ENCODE data around the gene SELENOF. TPM values are rescaled to one million over a fixed set of nuclear protein-coding genes. Genes with fewer than 3 reads are reported as not detected.

Gene SELENOF
- total RNA-seq, 2 experiments from 2014 or later, result 93.0 to 214 TPM

DNA sequence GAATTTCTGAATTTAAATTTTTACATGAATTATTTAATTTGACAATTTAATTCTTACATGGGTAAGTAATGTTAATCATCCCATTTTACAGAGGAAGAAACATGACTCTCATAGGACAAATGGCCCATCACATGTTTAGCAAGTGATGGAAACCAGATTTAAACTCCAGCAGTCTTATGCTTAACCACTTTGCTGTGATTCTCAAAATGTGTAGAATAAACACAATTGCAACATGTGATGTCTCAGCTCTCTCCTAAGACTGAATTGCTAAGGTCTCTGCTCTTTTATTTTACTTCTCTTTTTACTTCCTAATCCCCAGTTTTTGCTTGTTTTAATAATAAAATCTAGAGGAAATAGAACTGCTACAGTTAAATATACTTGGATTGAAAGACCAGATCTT lies 43.3 kb upstream of the SELENOF start:
- CTCF ChIA-PET (ENCODE audit: unreplicated experiment), result no interaction called here

DNA sequence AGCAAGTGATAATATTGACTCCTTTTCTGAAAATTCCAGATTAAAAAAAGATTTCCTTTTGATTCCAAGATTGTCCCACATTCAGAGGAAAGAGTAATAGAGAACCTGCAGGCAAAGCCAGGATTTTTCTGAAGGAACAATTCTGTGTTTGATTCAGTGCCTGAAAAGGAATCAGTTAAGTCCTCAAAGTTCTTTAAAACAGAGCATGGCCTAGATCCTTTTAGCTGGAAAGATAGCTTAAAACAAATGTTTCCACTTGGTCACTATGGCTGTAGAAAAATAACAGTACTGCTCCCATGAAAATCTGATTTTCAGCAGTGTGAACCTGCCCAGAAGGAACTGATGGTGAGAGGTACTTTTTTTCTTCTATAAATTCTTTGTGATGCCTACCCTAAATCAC lies 42.3 kb upstream of the SELENOF start:
- no peak overlapping the region for H2AFZ ChIP-seq (ENCODE audit: low read length)
- H3K9me3 ChIP-seq (ENCODE audit: low read length), result peaks cover 15% of the 10 kb centered on the region; the same call in 1 of the 2 replicates
- ChIA-PET POLR2A (interaction anchor here (0.7 to 1.6 kb wide), 7 partner anchors 10 to 127 kb away, joined by 3 to 5 read pairs (median 3); partner anchors contain the start of gene HS2ST1), CTCF (ENCODE audit: unreplicated experiment) (no interaction called here)
- H3K4me1 ChIP-seq (ENCODE audit: insufficient read depth, low read length, poor library complexity, severe bottlenecking), result peaks cover 23% of the 10 kb centered on the region
- no peak for DNase-seq (ENCODE audit: low spot score)
- no peaks in the 10 kb centered on the region for H3K9me2 ChIP-seq (ENCODE audit: insufficient read depth, low read length)
- peaks cover 99% of the 10 kb centered on the region for H3K79me2 ChIP-seq (ENCODE audit: insufficient read depth, low read depth, low read length)
- H3K4me2 ChIP-seq (ENCODE audit: low read length), result no peak overlapping the region
- no peak overlapping the region for H3K4me3 ChIP-seq (ENCODE audit: low read depth, low read length, poor library complexity, severe bottlenecking)
- TF ChIP-seq EZH2phosphoT487 (IDR thresholded peaks at IDR 0.05; ENCODE audit: borderline replicate concordance, low read depth, low read length), result no peak
- TF ChIP-seq, protein P1, sequence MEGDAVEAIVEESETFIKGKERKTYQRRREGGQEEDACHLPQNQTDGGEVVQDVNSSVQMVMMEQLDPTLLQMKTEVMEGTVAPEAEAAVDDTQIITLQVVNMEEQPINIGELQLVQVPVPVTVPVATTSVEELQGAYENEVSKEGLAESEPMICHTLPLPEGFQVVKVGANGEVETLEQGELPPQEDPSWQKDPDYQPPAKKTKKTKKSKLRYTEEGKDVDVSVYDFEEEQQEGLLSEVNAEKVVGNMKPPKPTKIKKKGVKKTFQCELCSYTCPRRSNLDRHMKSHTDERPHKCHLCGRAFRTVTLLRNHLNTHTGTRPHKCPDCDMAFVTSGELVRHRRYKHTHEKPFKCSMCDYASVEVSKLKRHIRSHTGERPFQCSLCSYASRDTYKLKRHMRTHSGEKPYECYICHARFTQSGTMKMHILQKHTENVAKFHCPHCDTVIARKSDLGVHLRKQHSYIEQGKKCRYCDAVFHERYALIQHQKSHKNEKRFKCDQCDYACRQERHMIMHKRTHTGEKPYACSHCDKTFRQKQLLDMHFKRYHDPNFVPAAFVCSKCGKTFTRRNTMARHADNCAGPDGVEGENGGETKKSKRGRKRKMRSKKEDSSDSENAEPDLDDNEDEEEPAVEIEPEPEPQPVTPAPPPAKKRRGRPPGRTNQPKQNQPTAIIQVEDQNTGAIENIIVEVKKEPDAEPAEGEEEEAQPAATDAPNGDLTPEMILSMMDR (conservative IDR thresholded peaks at IDR 0.05; ENCODE audit: low read length), result no peak
- H3K27ac ChIP-seq (ENCODE audit: low read depth, low read length, poor library complexity, severe bottlenecking), result no peak overlapping the region
- intact Hi-C loops (cut with micrococcal nuclease; ENCODE audit: unreplicated experiment), result no loop called here
- peaks cover 5% of the 10 kb centered on the region; the same call in 1 of the 2 replicates for H4K20me1 ChIP-seq (ENCODE audit: insufficient read depth, low read length)
- H3K36me3 ChIP-seq (ENCODE audit: insufficient read depth, low read length), result peaks cover 49% of the 10 kb centered on the region
- no TSS peak for BruUV-seq (replicated peaks)

More for the DNA sequence above, 43.3 kb upstream of the SELENOF start:
- no peaks in the 10 kb centered on the region for H3K9me2 ChIP-seq (ENCODE audit: insufficient read depth, low read length)
- H4K20me1 ChIP-seq (ENCODE audit: insufficient read depth, low read length), result 0 out of 2 replicates have a peak, but pooled peaks cover 5% of the 10 kb centered on the region
- peaks cover 15% of the 10 kb centered on the region; the same call in 1 of the 2 replicates for H3K9me3 ChIP-seq (ENCODE audit: low read length)
- peaks cover 54% of the 10 kb centered on the region for H3K36me3 ChIP-seq (ENCODE audit: insufficient read depth, low read length)
- peaks cover 23% of the 10 kb centered on the region for H3K4me1 ChIP-seq (ENCODE audit: insufficient read depth, low read length, poor library complexity, severe bottlenecking)
- H3K4me2 ChIP-seq (ENCODE audit: low read length), result no peak overlapping the region
- no peak overlapping the region for H3K27ac ChIP-seq (ENCODE audit: low read depth, low read length, poor library complexity, severe bottlenecking)
- no peak for TF ChIP-seq EZH2phosphoT487 (IDR thresholded peaks at IDR 0.05; ENCODE audit: borderline replicate concordance, low read depth, low read length)
- TF ChIP-seq, protein P1 (conservative IDR thresholded peaks at IDR 0.05; ENCODE audit: low read length), result no peak
- BruUV-seq (replicated peaks), result no TSS peak
- no peak overlapping the region for H3K4me3 ChIP-seq (ENCODE audit: low read depth, low read length, poor library complexity, severe bottlenecking)
- POLR2A ChIA-PET, result interaction anchor here (0.6 to 2.2 kb wide), 10 partner anchors 10 to 559 kb away, joined by 3 to 11 read pairs (median 5); partner anchors contain the start of gene HS2ST1
- H3K79me2 ChIP-seq (ENCODE audit: insufficient read depth, low read depth, low read length), result peaks cover 99% of the 10 kb centered on the region
- intact Hi-C loops (cut with micrococcal nuclease; ENCODE audit: unreplicated experiment), result no loop called here
- no peak overlapping the region for H2AFZ ChIP-seq (ENCODE audit: low read length)
- no peak for DNase-seq (ENCODE audit: low spot score)

DNA sequence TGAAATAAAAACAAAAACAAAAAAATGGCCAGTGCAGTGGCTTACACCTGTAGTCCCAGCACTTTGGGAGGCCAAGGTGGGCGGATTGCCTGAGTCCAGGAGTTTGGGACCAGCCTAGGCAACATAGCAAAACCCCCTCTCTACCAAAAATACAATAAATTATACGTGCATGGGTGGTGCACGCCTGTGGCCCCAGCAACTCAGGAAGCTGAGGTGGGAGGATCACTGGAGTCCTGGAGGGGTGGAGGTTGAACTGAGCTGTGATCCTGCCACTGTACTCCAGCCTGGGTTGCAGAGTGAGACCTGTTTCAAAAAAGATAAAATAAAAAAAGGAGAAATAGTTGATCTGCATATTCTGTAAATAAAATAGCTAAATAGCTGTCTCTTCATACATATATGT lies 41.8 kb upstream of the SELENOF start:
- Histone ChIP-seq H3K9me3 (ENCODE audit: low read length) (peaks cover 14% of the 10 kb centered on the region; the same call in 1 of the 2 replicates), H3K79me2 (ENCODE audit: insufficient read depth, low read depth, low read length) (peaks cover 99% of the 10 kb centered on the region), H3K4me2 (ENCODE audit: low read length) (no peak overlapping the region), H3K36me3 (ENCODE audit: insufficient read depth, low read length) (peaks cover 44% of the 10 kb centered on the region), H3K9me2 (ENCODE audit: insufficient read depth, low read length) (no peaks in the 10 kb centered on the region), H3K4me3 (ENCODE audit: low read depth, low read length, poor library complexity, severe bottlenecking) (no peak overlapping the region), H3K27ac (ENCODE audit: low read depth, low read length, poor library complexity, severe bottlenecking) (no peak overlapping the region), H3K4me1 (ENCODE audit: insufficient read depth, low read length, poor library complexity, severe bottlenecking) (peaks cover 25% of the 10 kb centered on the region), H4K20me1 (ENCODE audit: insufficient read depth, low read length) (peaks cover 10% of the 10 kb centered on the region; the same call in 1 of the 2 replicates), H2AFZ (ENCODE audit: low read length) (no peak overlapping the region)
- ChIA-PET POLR2A (interaction anchor here (0.5 to 1.3 kb wide), 7 partner anchors 9 to 41 kb away, joined by 3 to 5 read pairs (median 3); partner anchors contain the start of gene HS2ST1), CTCF (ENCODE audit: unreplicated experiment) (no interaction called here)
- no TSS peak for BruUV-seq (replicated peaks)
- no peak for DNase-seq (ENCODE audit: low spot score)
- intact Hi-C loops (cut with micrococcal nuclease; ENCODE audit: unreplicated experiment), result no loop called here
- no peak for TF ChIP-seq EZH2phosphoT487 (IDR thresholded peaks at IDR 0.05; ENCODE audit: borderline replicate concordance, low read depth, low read length)
- TF ChIP-seq, protein P1 (conservative IDR thresholded peaks at IDR 0.05; ENCODE audit: low read length), result no peak
